Measurements from ENCODE around the gene CCDC112.

- TF ChIP-seq CTCF (IDR thresholded peaks at IDR 0.05) (no peak), ZFX (IDR thresholded peaks at IDR 0.05; ENCODE audit: borderline replicate concordance) (no peak)
Observed at GRCh38 chr5:115321309-115321708, 24.9 kb upstream of the CCDC112 start.

Measured in 22Rv1 (cell line).